Activated gamma-delta T cell treated with Interleukin-2 at 50 U/mL for 16 hours (primary cell): Measurements from ENCODE around the gene CDK18.

Source experiments
- DNase-seq: peaks from one replicate; pipeline ENCODE4 v3.0.0-alpha.2; 2020

CDK18 gene

DNA sequence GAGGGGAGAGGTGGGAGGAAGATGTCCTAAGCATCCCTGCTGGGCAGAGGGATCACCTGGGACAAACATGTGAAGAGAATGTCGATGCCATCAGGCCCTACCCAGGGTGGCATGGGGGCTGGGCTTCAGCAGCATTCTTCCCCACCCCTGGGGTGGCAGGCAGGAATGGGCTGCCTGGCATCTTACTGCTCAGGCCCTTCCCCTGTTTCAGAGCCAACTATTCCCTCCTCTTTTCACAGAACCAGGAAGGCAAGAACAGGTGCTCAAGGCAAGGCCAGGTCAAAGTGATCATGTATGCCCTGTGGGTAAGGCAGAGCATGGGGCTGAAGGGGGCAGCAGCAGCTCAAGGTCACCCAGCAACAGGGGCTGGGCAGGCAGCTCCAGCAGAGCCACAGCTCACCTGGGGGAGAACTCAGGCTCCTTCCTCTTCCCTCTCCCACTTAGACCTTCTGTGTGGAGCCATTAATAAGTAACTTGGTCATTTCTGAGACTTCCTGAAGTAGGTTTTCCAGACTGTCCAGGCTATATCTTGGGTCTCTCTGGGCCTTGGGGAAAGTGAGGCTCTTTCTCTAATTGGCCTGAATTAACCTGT lies 70.9 kb downstream of the CDK18 start:
- DNase-seq = no peak

DNA sequence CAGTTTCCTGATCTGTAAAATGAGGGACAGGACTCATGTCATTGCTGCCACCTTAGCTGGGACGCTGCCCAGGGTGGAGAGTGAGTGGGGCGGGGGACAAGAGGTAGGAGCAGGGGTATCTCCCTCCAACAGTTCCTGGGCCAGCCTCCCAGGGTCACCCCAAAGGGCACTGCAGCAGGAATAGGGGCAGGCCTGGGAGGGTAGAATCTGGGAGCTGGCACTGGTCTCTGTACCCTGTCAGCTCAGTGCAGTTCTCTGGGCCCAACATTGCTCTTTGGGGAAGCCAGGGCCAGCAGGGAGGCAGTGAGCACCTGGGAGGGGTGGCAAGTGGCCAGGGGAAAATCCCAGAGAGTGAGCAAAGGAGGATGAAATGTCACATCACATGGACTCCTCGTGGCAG lies 71.5 kb downstream of the CDK18 start:
- DNase-seq = no peak

DNA sequence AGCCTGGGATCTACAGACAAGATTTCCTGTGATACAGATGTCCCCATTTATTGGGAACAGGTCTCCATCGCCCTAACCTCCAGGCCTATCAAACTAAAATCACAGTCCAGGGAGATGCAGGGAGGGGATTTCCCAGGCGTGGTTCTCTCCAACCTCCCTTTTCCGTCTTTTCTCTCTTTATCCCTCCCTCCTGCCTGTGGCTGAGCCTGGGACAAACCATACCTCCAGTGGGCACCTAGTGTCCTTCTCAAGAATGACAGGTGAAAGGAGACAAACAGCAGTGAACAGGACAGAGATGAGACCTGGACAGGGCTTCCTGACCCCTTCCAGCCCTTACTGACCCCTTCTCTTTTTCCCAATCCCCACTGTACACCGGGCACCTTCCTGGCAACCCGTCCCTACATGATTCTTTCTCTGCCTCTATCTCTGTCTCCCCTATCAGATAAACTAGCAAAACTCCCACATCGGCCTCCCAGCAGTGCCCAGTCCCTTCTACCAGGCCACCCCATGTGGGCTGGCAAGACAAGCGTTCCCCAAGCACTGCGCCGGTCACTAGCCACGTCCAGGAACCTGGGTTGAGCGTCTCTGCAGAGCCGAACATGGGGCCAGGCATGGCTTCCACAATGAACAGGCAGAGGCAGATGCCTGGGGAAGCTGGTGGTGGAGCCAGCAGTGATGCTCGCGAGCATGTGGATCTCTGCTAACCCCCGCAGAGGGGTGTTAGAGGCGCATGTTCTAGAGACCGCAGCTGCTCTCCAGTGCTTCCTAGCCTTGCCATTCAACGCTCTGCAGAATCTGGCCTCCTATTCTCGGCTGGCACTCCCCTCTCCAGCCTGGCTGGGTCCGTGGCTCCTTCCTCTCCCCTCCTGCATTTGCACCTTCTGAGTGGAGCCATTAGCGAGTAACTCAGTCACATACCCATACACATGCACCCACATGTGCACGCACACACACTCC lies 72.6 kb downstream of the CDK18 start:
- no peak for DNase-seq

DNA sequence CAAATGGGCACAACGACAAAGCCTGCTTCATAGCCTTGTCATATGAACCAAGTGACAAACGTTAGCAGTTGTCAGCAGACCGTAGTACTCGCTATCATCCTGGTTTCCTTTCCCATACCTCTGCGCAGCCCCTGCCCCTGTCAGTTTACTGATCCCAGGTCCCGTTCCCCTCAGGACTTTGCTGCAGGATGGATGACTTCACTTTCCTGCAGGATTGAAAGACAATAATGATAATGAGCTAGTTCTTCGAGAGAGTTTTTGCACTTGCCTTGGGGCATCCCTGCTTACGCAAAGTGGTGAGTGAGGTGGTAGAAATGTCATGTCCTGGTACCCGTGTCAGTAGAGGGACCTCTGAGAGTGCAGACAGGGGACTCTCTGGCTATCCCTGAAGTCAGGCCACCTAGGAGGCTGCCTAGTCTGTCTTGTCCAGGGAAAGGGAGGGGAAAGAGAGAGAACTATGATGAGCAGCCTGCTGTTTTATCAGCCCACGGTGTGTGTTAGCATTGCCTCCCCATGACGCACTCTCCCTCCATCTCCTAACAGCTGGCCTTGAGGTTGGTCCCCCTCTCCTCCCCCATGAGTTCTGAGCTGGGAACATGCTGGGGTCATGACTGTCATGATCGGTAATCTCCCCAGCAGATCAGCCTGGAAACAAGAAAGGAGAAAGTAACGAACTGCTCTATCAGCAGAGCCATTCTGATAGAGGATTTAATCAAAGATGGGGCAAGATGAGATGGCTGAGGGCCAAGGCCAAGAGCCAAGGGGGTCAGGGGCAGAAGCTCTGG lies 73.6 kb downstream of the CDK18 start:
- DNase-seq = no peak

DNA sequence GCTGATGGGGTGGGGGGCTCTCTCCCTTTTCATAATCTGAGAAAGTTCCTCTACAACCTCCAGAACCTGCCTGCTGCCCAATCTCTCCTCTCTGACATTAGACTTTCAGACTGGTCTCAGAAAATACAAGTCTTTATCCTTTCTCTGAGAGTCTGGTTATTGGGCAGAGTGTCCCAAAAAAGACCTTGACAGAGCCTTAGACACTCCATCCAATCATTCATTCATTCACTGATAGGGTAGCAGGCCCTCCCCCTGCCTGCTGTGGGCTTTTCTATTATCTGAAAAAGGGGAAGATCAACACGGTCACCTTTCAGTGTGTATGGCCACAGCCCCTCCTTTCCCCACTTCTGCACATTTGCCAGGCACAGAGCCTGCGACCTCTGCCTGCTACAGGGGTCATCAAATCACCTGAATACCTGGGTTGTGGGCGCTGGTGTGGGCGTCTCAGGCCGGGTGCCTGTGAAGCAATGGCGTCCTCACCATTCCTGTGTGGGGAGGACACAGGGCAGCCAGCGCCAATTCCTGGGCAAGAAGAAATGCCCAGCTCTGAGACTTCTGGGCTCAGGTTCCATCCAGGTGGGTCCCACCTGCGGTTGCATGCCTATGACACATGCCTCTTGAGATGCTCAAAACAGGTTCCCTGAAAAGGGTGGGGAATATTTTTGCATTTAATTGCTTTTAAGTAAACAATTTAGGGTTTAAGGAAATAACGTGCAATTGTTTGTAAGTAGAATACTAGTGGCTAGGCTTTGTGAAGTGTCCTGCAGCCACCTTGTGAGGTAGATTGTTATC lies 74.5 kb downstream of the CDK18 start:
- DNase-seq = no peak

DNA sequence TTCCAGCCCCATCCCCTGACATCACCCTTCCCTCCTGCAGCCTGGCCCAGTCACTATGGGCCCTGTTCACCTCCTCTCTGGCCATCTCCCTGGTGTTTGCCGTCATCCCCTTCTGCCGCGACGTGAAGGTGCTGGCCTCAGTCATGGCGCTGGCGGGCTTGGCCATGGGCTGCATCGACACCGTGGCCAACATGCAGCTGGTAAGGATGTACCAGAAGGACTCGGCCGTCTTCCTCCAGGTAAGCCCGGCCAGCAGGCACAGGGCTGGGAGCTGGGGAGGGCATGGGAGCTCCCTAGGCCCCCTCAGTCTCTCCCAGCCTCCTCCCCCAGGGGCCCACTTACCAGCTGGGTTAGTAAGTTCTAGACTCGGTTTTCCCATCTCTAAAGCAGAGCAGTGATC lies 75.2 kb downstream of the CDK18 start:
- DNase-seq = no peak

DNA sequence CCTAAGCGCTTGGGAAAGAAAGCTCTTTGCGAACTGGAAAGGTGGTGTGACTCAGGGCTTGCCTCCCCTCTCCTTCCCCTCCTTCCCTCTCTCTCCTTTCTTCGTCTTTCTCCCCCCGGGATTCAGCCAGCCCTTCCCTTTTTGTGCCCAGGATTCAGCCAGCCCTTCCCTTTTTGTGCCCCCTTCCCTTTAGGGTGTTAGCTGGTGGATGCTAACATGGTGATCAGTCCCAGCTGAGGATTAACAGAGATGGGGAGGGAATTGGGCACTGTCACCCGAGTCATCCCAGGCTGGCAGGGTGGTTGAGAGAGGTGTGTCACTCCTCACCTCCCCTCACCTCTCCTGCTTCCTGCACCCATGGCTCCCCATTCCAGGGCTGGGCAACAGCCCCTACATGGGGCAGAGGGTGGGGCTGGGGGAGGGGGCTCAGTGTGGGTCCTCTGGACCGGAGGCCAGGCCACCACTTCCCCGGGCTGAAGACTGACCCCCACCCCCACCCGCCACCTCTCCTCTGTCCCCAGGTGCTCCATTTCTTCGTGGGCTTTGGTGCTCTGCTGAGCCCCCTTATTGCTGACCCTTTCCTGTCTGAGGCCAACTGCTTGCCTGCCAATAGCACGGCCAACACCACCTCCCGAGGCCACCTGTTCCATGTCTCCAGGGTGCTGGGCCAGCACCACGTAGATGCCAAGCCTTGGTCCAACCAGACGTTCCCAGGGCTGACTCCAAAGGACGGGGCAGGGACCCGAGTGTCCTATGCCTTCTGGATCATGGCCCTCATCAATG lies 75.9 kb downstream of the CDK18 start:
- no peak for DNase-seq

DNA sequence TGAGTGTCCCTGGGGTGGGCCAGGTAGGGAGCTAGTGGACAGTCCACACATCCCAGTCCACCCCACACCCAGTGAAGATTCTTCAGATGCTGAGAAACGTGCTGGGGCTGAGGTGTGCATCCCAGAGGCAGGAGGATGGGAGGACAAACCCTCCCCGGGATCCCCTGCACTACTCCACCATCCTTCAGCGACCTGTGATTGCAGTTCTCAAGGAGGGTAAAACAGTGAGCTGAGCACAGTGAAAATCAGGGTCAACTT lies 76.4 kb downstream of the CDK18 start:
- no peak for DNase-seq

DNA sequence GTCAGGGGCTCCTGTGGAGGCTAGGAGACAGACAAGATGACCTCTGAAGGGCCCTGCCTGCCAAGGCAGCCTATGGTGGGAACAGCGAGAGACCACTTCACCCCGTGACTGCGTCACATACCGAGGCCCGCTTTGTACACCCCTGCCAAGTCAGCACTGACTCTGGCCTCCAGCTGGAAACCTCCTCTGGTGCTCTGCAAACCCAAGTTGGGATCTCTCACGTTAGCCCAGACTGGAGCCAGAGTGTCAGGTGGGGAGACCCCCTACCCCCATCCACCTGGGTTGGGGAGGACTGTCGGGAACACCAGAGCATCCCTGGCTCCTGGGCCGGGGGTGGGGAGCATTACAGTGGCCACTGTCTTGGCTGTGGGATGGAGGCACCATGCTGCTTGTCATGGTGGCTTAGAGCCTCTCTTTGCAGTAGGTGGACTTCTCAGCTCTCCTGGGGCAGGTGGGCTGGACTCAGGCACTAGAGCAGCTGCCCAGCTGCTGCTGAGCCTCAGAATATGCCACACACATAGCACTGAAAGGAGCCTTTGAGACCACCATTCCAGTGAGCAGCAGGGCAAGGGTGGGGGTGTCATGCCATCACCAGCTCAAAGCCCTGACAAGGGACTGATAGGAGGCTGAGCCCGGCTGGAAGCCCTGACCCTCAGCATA lies 77.0 kb downstream of the CDK18 start:
- DNase-seq = no peak

DNA sequence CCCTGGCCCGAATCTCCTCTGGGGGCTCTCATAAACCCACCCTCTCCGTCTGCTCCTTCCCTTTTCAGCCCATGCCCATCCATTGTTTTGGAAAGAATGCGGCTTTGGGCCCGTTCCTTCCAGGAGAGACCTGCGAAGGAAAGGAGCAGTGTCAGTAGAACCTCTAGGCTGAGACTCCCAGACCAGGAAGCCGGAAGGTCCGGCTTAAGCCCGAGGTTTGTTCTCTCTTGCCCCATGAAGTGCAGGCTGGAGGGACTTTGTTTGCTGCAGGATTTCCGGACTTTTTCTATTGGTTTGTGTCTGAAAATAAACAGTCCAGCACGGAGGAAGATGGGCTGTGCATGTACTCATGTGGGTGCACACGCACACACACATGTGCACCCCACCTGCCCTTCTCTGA lies 77.6 kb downstream of the CDK18 start:
- no peak for DNase-seq
